ENCODE results near the gene TWIST1. TPM values are rescaled to one million over a fixed set of nuclear protein-coding genes. Genes with fewer than 3 reads are reported as not detected.

TWIST1 gene
- total RNA-seq, 1 donor = 33.2 TPM

GRCh38 chr7:19101909-19102308 is 15.5 kb downstream of the TWIST1 start:
- no peak overlapping the region for H3K4me3 ChIP-seq (ENCODE audit: low read depth, low read length)
- DNase-seq (ENCODE audit: low read depth) = peak; percentile 49
- TF ChIP-seq, protein P1, sequence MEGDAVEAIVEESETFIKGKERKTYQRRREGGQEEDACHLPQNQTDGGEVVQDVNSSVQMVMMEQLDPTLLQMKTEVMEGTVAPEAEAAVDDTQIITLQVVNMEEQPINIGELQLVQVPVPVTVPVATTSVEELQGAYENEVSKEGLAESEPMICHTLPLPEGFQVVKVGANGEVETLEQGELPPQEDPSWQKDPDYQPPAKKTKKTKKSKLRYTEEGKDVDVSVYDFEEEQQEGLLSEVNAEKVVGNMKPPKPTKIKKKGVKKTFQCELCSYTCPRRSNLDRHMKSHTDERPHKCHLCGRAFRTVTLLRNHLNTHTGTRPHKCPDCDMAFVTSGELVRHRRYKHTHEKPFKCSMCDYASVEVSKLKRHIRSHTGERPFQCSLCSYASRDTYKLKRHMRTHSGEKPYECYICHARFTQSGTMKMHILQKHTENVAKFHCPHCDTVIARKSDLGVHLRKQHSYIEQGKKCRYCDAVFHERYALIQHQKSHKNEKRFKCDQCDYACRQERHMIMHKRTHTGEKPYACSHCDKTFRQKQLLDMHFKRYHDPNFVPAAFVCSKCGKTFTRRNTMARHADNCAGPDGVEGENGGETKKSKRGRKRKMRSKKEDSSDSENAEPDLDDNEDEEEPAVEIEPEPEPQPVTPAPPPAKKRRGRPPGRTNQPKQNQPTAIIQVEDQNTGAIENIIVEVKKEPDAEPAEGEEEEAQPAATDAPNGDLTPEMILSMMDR (IDR thresholded peaks at IDR 0.05; ENCODE audit: insufficient read depth, low read length) = no peak

GRCh38 chr7:19101472-19101871 is 16.0 kb downstream of the TWIST1 start:
- H3K4me3 ChIP-seq (ENCODE audit: low read depth, low read length) = no peak overlapping the region
- TF ChIP-seq, protein P1 (IDR thresholded peaks at IDR 0.05; ENCODE audit: insufficient read depth, low read length) = no peak
- no peak for DNase-seq (ENCODE audit: low read depth)

GRCh38 chr7:19099924-19100323 is 17.5 kb downstream of the TWIST1 start:
- TF ChIP-seq, protein P1 (IDR thresholded peaks at IDR 0.05; ENCODE audit: insufficient read depth, low read length) = no peak
- H3K4me3 ChIP-seq (ENCODE audit: low read depth, low read length) = no peak overlapping the region
- no peak for DNase-seq (ENCODE audit: low read depth)

- H3K4me3 ChIP-seq (ENCODE audit: low read depth, low read length) = no peak overlapping the region
- TF ChIP-seq, protein P1 (IDR thresholded peaks at IDR 0.05; ENCODE audit: insufficient read depth, low read length) = no peak
- no peak for DNase-seq (ENCODE audit: low read depth)
Observed at GRCh38 chr7:19099194-19099593, 18.2 kb downstream of the TWIST1 start.

DNA sequence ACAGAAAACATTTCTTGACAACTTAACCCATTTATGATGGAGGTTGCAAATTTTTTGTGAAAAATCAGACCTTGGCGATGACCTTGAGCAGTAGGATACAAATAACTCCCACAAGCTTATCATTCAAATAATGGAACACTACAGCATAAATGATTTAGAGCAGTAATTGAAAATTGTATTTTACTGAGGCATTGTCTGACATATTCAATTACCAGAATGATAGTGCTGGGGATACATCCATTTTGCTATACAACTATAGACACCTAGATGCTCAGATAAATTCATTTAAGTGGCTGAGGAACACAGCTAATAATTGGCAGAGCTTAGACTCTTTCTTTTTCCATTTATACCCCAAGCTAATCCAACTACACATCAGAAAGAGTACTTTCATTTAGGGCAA is 18.9 kb downstream of the TWIST1 start:
- no peak for DNase-seq (ENCODE audit: low read depth)
- TF ChIP-seq, protein P1 (IDR thresholded peaks at IDR 0.05; ENCODE audit: insufficient read depth, low read length) = no peak
- H3K4me3 ChIP-seq (ENCODE audit: low read depth, low read length) = no peak overlapping the region

- H3K4me3 ChIP-seq (ENCODE audit: low read depth, low read length) = no peak overlapping the region
- DNase-seq (ENCODE audit: low read depth) = no peak
- TF ChIP-seq, protein P1 (IDR thresholded peaks at IDR 0.05; ENCODE audit: insufficient read depth, low read length) = no peak
Observed at GRCh38 chr7:19097165-19098055, 20.0 kb downstream of the TWIST1 start.

Measured in fibroblast of the aortic adventitia (primary cell).